Trophoblast cell (in vitro differentiated cells and primary cell): ENCODE results near the gene SPOCK2.

Source experiments
- DNase-seq, 2 donors: peaks; one replicate each; pipeline ENCODE4 v3.0.0-alpha.2; 2016
- H2AFZ ChIP-seq: 2 replicates; pipeline ENCODE4 v1.6.1; 2013; ENCODE audit warnings: low read length, moderate library complexity, mild to moderate bottlenecking; ENCODE audit not compliant: insufficient read depth, poor library complexity
- H2AK5ac ChIP-seq: 2 replicates; pipeline ENCODE4 v1.6.1; 2013; ENCODE audit warnings: mild to moderate bottlenecking, low read length
- H2BK120ac ChIP-seq: 2 replicates; pipeline ENCODE4 v1.6.1; 2013; ENCODE audit warnings: low read length, mild to moderate bottlenecking, moderate library complexity; ENCODE audit not compliant: insufficient read depth, poor library complexity
- H2BK12ac ChIP-seq: 2 replicates; pipeline ENCODE4 v1.6.1; 2013; ENCODE audit warnings: mild to moderate bottlenecking, low read length, moderate library complexity
- H2BK5ac ChIP-seq: 2 replicates; pipeline ENCODE4 v1.6.1; 2013; ENCODE audit warnings: low read length, low read depth, moderate library complexity, mild to moderate bottlenecking; ENCODE audit not compliant: poor library complexity
- H3K14ac ChIP-seq: 2 replicates; pipeline ENCODE4 v1.6.1; 2013; ENCODE audit warnings: mild to moderate bottlenecking, low read length
- H3K18ac ChIP-seq: 2 replicates; pipeline ENCODE4 v1.6.1; 2013; ENCODE audit warnings: mild to moderate bottlenecking, low read length
- H3K23ac ChIP-seq: 2 replicates; pipeline ENCODE4 v1.6.1; 2013; ENCODE audit warnings: low read length
- H3K27ac ChIP-seq: 2 replicates; pipeline ENCODE4 v1.5.1; 2013; ENCODE audit warnings: low read depth, mild to moderate bottlenecking, inconsistent platforms, low read length, moderate library complexity
- H3K27me3 ChIP-seq: 2 replicates; pipeline ENCODE4 v1.6.1; 2013; ENCODE audit warnings: inconsistent platforms, mild to moderate bottlenecking, low read length, moderate library complexity; ENCODE audit not compliant: insufficient read depth
- H3K36me3 ChIP-seq, 2 experiments: 1 replicate in 1 of 2; 2 replicates in 1 of 2; pipeline ENCODE4 v1.6.1; 2013; ENCODE audit warnings: low read length in 2 of 2, mild to moderate bottlenecking in 2 of 2, moderate library complexity in 1 of 2; ENCODE audit not compliant: insufficient read depth in 2 of 2, control insufficient read depth in 1 of 2
- H3K4ac ChIP-seq: 2 replicates; pipeline ENCODE4 v1.6.1; 2013; ENCODE audit warnings: low read depth, mild to moderate bottlenecking, low read length, moderate library complexity
- H3K4me1 ChIP-seq, 2 experiments: 1 replicate in 1 of 2; 2 replicates in 1 of 2; pipeline ENCODE4 v1.6.1; 2013; ENCODE audit warnings: low read length in 2 of 2, mild to moderate bottlenecking in 2 of 2, moderate library complexity in 1 of 2; ENCODE audit not compliant: insufficient read depth in 2 of 2, control insufficient read depth in 1 of 2
- H3K4me2 ChIP-seq: 2 replicates; pipeline ENCODE4 v1.6.1; 2013; ENCODE audit warnings: inconsistent platforms, mild to moderate bottlenecking, low read length, moderate library complexity
- H3K4me3 ChIP-seq: 2 replicates; pipeline ENCODE4 v1.5.1; 2013; ENCODE audit warnings: mild to moderate bottlenecking, low read depth, low read length, inconsistent platforms
- H3K79me1 ChIP-seq: one replicate; pipeline ENCODE4 v1.6.1; 2013; ENCODE audit warnings: low read length
- H3K79me2 ChIP-seq: 2 replicates; pipeline ENCODE4 v1.6.1; 2013; ENCODE audit warnings: low read length, mild to moderate bottlenecking; ENCODE audit not compliant: control insufficient read depth, insufficient read depth, poor library complexity
- H3K9ac ChIP-seq: 2 replicates; pipeline ENCODE4 v1.6.1; 2013; ENCODE audit warnings: mild to moderate bottlenecking, low read length
- H3K9me3 ChIP-seq: 2 replicates; pipeline ENCODE4 v1.6.1; 2013; ENCODE audit warnings: low read depth, mild to moderate bottlenecking, control low read depth, inconsistent platforms, low read length; ENCODE audit not compliant: insufficient read depth
- H4K12ac ChIP-seq: 2 replicates; pipeline ENCODE4 v1.6.1; 2013; ENCODE audit warnings: low read depth, mild to moderate bottlenecking, low read length, moderate library complexity
- H4K8ac ChIP-seq: 2 replicates; pipeline ENCODE4 v1.6.1; 2013; ENCODE audit warnings: low read depth, mild to moderate bottlenecking, low read length, moderate library complexity
- H4K91ac ChIP-seq: one replicate; pipeline ENCODE4 v1.6.1; 2013; ENCODE audit warnings: low read depth, mild to moderate bottlenecking, low read length, moderate library complexity
- WGBS: extraction: QIAGEN DNeasy Blood & Tissue Kit; methylation state at CpG from one replicate; pipeline ENCODE4 v1.1.7; 2013; ENCODE audit warnings: missing lambda C conversion rate; ENCODE audit not compliant: insufficient read length, insufficient coverage; ENCODE audit errors: extremely low coverage; 5-methylcytosine and 5-hydroxymethylcytosine counted together

SPOCK2 gene

DNA sequence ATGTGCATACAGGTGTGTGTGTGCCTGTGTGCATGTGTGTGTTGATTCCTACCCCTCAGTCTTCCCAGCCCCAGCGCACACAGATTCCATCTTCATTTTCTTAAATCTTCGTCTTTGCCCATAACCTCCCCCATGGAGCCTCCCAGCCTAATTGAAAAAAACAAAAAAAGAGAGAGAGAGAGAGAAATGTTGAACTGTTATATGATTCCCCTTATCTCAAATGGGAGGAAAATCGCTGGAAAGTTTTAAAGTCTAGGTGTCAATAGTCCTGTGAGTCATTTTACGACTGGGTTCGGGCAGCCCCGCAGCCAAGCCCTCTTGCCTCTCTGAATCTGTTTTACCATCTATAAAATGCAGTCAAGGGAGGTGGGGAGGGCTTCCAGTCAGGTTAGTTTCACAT is 60.9 kb downstream of the SPOCK2 start:
- DNase-seq, result peak; percentile 74 to 88
- Histone ChIP-seq H3K9me3 (peaks cover 2% of the 10 kb centered on the region), H3K23ac (no peak overlapping the region), H3K27me3 (no peaks in the 10 kb centered on the region), H4K12ac (no peak overlapping the region), H3K18ac (no peak overlapping the region), H2AK5ac (no peak overlapping the region), H3K4ac (no peak overlapping the region), H3K9ac (no peak overlapping the region), H3K4me1 (peaks cover 7 to 19% of the 10 kb centered on the region in 2 experiments), H3K36me3 (no peaks in the 10 kb centered on the region), H3K14ac (no peak overlapping the region), H3K79me1 (peaks cover 10% of the 10 kb centered on the region), H4K8ac (no peak overlapping the region), H2AFZ (no peak overlapping the region), H3K79me2 (no peaks in the 10 kb centered on the region), H4K91ac (no peak overlapping the region), H3K4me2 (no peak overlapping the region), H3K27ac (no peak overlapping the region), H2BK120ac (no peak overlapping the region), H3K4me3 (no peak overlapping the region), H2BK5ac (no peak overlapping the region), H2BK12ac (no peak overlapping the region)
- WGBS, result no CpG with 5 or more reads among the region's 6 CpGs

DNA sequence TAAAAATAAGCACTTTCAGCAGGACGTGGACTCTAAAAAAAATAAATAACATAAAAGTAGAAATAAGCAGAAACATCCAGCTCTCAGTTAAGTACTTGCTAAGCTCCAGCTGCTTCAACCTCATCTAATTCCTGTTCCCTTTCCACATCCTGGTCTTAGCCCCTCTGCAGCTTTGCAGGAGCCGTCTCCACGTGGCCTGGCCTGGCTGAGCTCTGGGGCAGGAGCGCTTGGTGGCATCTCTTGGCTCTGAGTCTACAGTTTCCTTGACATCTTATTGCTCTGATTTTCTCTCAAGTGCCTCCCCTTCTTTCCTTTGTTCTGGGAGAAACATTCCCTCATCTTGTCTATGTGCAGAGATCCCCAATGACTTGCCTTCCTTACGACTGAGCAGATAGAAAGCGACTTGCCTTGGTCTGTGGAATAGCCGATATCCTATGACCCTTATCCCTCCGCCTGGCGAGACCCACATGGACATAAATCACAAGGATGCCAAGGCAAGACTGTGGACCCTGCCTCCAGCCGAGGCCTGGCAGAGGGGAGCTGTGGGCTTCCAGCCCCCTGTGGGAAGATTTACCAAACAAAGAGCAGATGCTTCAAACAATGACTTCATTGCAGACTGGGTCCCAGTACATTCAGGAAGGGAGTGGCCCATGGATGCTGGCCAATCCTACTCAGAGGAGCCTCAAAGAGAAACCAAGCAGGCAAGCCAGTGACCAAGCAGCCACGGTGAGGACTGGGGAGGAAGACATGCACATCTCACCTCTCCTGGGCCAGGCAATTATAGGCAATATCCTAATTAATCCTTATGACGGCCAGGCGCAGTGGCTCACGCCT is 61.9 kb downstream of the SPOCK2 start:
- H3K9ac ChIP-seq, result no peak overlapping the region
- no peak overlapping the region for H3K14ac ChIP-seq
- no peak for DNase-seq
- no peaks in the 10 kb centered on the region for H3K36me3 ChIP-seq
- H2AK5ac ChIP-seq, result peak overlapping the region; percentile 22
- no peak overlapping the region for H3K18ac ChIP-seq
- peaks cover 7 to 15% of the 10 kb centered on the region in 2 experiments for H3K4me1 ChIP-seq
- H3K23ac ChIP-seq, result no peak overlapping the region
- H3K4me3 ChIP-seq, result no peak overlapping the region
- no CpG with 5 or more reads among the region's 14 CpGs for WGBS
- H3K4ac ChIP-seq, result no peak overlapping the region
- no peaks in the 10 kb centered on the region for H3K79me2 ChIP-seq
- H3K27me3 ChIP-seq, result no peaks in the 10 kb centered on the region
- no peak overlapping the region for H4K91ac ChIP-seq
- no peak overlapping the region for H2BK5ac ChIP-seq
- H3K27ac ChIP-seq, result no peak overlapping the region
- H3K4me2 ChIP-seq, result no peak overlapping the region
- peaks cover 9% of the 10 kb centered on the region for H3K79me1 ChIP-seq
- H3K9me3 ChIP-seq, result peaks cover 2% of the 10 kb centered on the region
- H2BK120ac ChIP-seq, result no peak overlapping the region
- H2BK12ac ChIP-seq, result peak overlapping the region; percentile 9
- no peak overlapping the region for H2AFZ ChIP-seq
- H4K8ac ChIP-seq, result no peak overlapping the region
- H4K12ac ChIP-seq, result no peak overlapping the region

DNA sequence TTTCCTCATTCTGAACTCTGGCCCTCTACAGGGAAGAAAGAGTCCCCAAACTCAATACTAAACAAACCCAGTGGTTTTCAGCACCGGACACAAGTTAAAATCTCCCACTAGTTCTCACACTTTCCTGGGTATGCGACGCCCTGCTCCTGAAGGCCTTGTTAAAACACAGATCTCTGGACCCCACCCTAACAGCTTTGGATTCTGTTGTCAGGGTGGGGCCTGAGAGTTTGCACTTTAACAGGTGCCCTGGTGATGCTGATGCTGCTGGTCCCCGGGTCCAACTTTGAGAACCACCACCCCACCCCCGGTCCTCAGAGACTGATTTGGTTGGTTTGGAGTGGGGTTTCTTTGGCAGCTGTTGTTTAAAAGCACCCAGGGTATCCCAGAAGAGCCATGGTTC is 62.5 kb downstream of the SPOCK2 start:
- H2BK120ac ChIP-seq, result no peak overlapping the region
- peaks cover 8% of the 10 kb centered on the region for H3K79me1 ChIP-seq
- no peak overlapping the region for H2BK12ac ChIP-seq
- H3K23ac ChIP-seq, result no peak overlapping the region
- H4K12ac ChIP-seq, result no peak overlapping the region
- H3K9ac ChIP-seq, result no peak overlapping the region
- no peak overlapping the region for H4K8ac ChIP-seq
- no peak overlapping the region for H3K18ac ChIP-seq
- DNase-seq, result no peak
- no peak overlapping the region for H3K4me3 ChIP-seq
- H4K91ac ChIP-seq, result no peak overlapping the region
- peaks cover 7 to 14% of the 10 kb centered on the region in 2 experiments for H3K4me1 ChIP-seq
- no CpG with 5 or more reads among the region's 5 CpGs for WGBS
- no peak overlapping the region for H3K14ac ChIP-seq
- no peak overlapping the region for H3K4me2 ChIP-seq
- H3K27me3 ChIP-seq, result no peaks in the 10 kb centered on the region
- H3K27ac ChIP-seq, result no peak overlapping the region
- H2AK5ac ChIP-seq, result no peak overlapping the region
- no peak overlapping the region for H2BK5ac ChIP-seq
- peaks cover 2% of the 10 kb centered on the region for H3K9me3 ChIP-seq
- no peak overlapping the region for H3K4ac ChIP-seq
- H2AFZ ChIP-seq, result no peak overlapping the region
- no peaks in the 10 kb centered on the region for H3K36me3 ChIP-seq
- no peaks in the 10 kb centered on the region for H3K79me2 ChIP-seq

DNA sequence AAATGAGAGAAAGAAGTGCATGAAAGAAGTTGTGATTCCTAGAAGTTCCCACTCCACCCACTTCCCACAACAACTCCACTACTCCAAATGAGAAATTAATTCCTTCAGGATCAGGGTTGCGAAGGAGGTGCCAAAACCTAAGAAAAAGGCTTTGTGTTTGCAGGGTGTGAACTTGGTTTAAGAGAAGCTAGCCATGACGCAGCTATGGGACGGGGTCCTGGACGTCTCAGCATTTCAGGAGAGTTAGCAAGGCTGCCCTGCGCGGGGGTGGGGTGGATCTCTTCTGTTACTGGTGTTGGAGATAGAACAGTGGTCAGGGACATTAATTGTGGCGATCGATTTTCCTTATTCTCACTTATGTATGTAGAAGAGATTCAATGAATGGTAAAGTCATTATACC is 63.0 kb downstream of the SPOCK2 start:
- Histone ChIP-seq H4K8ac (no peak overlapping the region), H2BK5ac (no peak overlapping the region), H3K27me3 (no peaks in the 10 kb centered on the region), H3K27ac (no peak overlapping the region), H3K14ac (no peak overlapping the region), H3K18ac (no peak overlapping the region), H3K4me1 (peaks cover 3 to 9% of the 10 kb centered on the region in 2 experiments), H2BK12ac (no peak overlapping the region), H3K79me2 (no peaks in the 10 kb centered on the region), H2AFZ (no peak overlapping the region), H3K4ac (no peak overlapping the region), H3K4me2 (no peak overlapping the region), H4K91ac (no peak overlapping the region), H2BK120ac (no peak overlapping the region), H3K79me1 (peaks cover 3% of the 10 kb centered on the region), H2AK5ac (no peak overlapping the region), H3K36me3 (no peaks in the 10 kb centered on the region), H3K23ac (no peak overlapping the region), H3K9me3 (peaks cover 2% of the 10 kb centered on the region), H3K9ac (no peak overlapping the region), H3K4me3 (no peak overlapping the region), H4K12ac (no peak overlapping the region)
- DNase-seq, result no peak
- WGBS, result no CpG with 5 or more reads among the region's 8 CpGs
